OCI-LY7 (cell line): Measurements from ENCODE around the gene IL17REL. TPM values are rescaled to one million over a fixed set of nuclear protein-coding genes. Genes with fewer than 3 reads are reported as not detected.
A peak's percentile ranks its signal among the peaks of the same experiment; 100 is the strongest.

Experiments used
- BruUV-seq: library from RNA; stranded (reverse); fragments of 400-500 nt; replicated peaks from 2 replicates; lab custom pipeline; 2021; lab: Mats Ljungman, UMichigan
- CTCF ChIA-PET: fragments of 300-600 bp; sonication (Branson Sonifier 250); formaldehyde crosslinking; loops from one replicate; lab custom pipeline; 2022; ENCODE audit warnings: antibody characterized with exemption; ENCODE audit not compliant: unreplicated experiment; lab: Charles Lee
- POLR2A ChIA-PET: fragments of 300-600 bp; sonication (Branson Sonifier 250); formaldehyde crosslinking; loops from one replicate; lab custom pipeline; 2022; ENCODE audit warnings: antibody characterized with exemption; lab: Charles Lee
- DNase-seq: peaks from one replicate; pipeline ENCODE4 v3.0.0-alpha.2; 2015; ENCODE audit warnings: low spot score
- H2AFZ ChIP-seq: fragments of 200-600 bp; sonication (generic), shearing (Covaris generic); 2 replicates; pipeline ENCODE4 v1.6.1; 2014; ENCODE audit warnings: mild to moderate bottlenecking, antibody characterized with exemption, low read length, moderate library complexity
- H3K27ac ChIP-seq: fragments of 200-600 bp; sonication (generic); 2 replicates; pipeline ENCODE4 v1.5.1; 2014; ENCODE audit warnings: mixed run types, low read depth, mild to moderate bottlenecking, moderate library complexity, low read length, inconsistent platforms; ENCODE audit not compliant: poor library complexity, severe bottlenecking
- H3K36me3 ChIP-seq: fragments of 200-600 bp; sonication (generic); 2 replicates; pipeline ENCODE4 v1.6.1; 2014; ENCODE audit warnings: mild to moderate bottlenecking, antibody characterized with exemption, low read length, moderate library complexity, mixed read lengths; ENCODE audit not compliant: insufficient read depth
- H3K4me1 ChIP-seq: fragments of 200-600 bp; sonication (generic); 2 replicates; pipeline ENCODE4 v1.5.1; 2014; ENCODE audit warnings: mild to moderate bottlenecking, low read length; ENCODE audit not compliant: insufficient read depth, poor library complexity, severe bottlenecking
- H3K4me2 ChIP-seq: fragments of 200-600 bp; sonication (generic); 2 replicates; pipeline ENCODE4 v1.6.1; 2014; ENCODE audit warnings: mild to moderate bottlenecking, low read length
- H3K4me3 ChIP-seq: fragments of 200-600 bp; sonication (generic); 2 replicates; pipeline ENCODE4 v1.5.1; 2014; ENCODE audit warnings: mild to moderate bottlenecking, low read depth, low read length; ENCODE audit not compliant: poor library complexity, severe bottlenecking
- H3K79me2 ChIP-seq: fragments of 200-600 bp; sonication (generic); 2 replicates; pipeline ENCODE4 v1.6.1; 2016; ENCODE audit warnings: low read depth, mild to moderate bottlenecking, low read length, moderate library complexity, mixed read lengths; ENCODE audit not compliant: insufficient read depth
- H3K9me2 ChIP-seq: fragments of 200-600 bp; sonication (generic); 2 replicates; pipeline ENCODE4 v1.6.1; 2016; ENCODE audit warnings: mild to moderate bottlenecking, low read length, mixed read lengths; ENCODE audit not compliant: insufficient read depth
- H3K9me3 ChIP-seq: fragments of 200-600 bp; sonication (generic); 2 replicates; pipeline ENCODE4 v1.6.1; 2014; ENCODE audit warnings: mild to moderate bottlenecking, mixed run types, low read length, mixed read lengths
- H4K20me1 ChIP-seq: fragments of 200-600 bp; sonication (generic); 2 replicates; pipeline ENCODE4 v1.6.1; 2014; ENCODE audit warnings: mild to moderate bottlenecking, antibody characterized with exemption, low read length, moderate library complexity, mixed read lengths; ENCODE audit not compliant: insufficient read depth
- EZH2phosphoT487 ChIP-seq: fragments of 200-600 bp; sonication (generic); IDR thresholded peaks from 2 replicates; pipeline ENCODE4 v1.6.1; 2018; ENCODE audit warnings: low read depth, borderline replicate concordance, mild to moderate bottlenecking, mixed run types, antibody characterized with exemption, low read length, moderate library complexity, mixed read lengths
- intact Hi-C: fragments of 100-400 bp; cut with micrococcal nuclease; formaldehyde crosslinking; loops from one replicate; pipeline ENCODE4 v1.10.0; 2022; ENCODE audit not compliant: unreplicated experiment
- total RNA-seq, 2 experiments: library from RNA; depleted of rRNA in 1 of 2; stranded (reverse); fragments of >200 nt in 1 of 2; shearing (Covaris generic) in 1 of 2; gene quantifications; 2 replicates each; pipeline ENCODE4 v1.2.3, GENCODE V29; 2014 to 2022
- TF ChIP-seq, protein P1 (sequence below): fragments of 200-600 bp; sonication (generic); conservative IDR thresholded peaks from 2 replicates; pipeline ENCODE4 v1.5.1; 2014; ENCODE audit warnings: mild to moderate bottlenecking, antibody characterized with exemption, low read length, moderate library complexity, mixed read lengths

IL17REL gene
- total RNA-seq, 2 experiments from 2014 or later: 0.03 TPM; not detected in 1

DNA sequence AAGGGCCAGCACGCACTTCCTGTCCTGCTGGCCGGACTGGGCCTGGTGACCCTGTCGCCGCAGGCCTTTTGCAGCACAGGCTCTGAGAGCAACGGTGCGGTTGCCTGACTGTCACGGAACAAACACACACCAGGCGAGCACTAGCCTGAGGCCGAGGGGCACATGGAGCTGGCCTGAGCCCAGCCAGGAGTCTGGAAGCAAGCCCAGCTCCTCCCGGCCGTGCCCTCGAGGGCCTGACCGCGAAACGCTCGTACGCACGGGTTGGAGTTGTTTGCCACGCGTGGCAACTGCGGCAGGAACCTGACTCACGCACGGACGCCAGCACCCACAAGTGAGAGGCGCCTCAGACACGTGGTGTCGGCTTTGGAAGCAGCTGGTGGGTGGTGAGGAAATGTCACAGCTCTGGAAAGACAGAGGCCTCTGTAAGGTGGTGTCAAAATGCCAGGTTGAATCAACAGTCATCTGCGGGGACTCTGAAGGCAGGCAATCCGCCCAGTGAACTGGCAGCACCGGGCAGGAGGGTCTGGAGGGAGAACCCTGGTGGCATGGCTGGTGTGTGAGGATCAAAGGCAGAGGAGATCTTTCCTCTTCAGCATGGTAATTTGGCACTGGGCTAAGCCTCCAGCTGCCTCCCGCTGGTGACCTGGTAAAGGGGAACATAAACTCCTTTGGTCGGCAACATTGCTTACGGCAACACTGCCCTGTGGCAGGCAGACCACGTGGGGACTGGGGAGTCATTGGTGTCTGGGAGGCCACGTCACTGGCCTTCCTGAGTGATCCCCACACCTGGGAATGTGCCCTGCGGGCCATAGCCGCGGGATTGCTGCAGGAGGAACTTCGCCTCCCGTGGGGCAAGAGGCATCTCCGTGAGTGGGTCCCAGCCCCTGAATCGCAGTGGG, 15.3 kb upstream of the IL17REL start:
- intact Hi-C loops: no loop called here
- Histone ChIP-seq H4K20me1 (no peaks in the 10 kb centered on the region), H3K27ac (no peak overlapping the region), H3K4me3 (no peak overlapping the region), H3K79me2 (no peaks in the 10 kb centered on the region), H3K36me3 (no peaks in the 10 kb centered on the region), H3K9me3 (no peaks in the 10 kb centered on the region), H3K4me1 (peaks cover 7% of the 10 kb centered on the region), H2AFZ (no peak overlapping the region), H3K9me2 (no peaks in the 10 kb centered on the region), H3K4me2 (no peak overlapping the region)
- ChIA-PET CTCF (no interaction called here), POLR2A (no interaction called here)
- TF ChIP-seq, protein P1, sequence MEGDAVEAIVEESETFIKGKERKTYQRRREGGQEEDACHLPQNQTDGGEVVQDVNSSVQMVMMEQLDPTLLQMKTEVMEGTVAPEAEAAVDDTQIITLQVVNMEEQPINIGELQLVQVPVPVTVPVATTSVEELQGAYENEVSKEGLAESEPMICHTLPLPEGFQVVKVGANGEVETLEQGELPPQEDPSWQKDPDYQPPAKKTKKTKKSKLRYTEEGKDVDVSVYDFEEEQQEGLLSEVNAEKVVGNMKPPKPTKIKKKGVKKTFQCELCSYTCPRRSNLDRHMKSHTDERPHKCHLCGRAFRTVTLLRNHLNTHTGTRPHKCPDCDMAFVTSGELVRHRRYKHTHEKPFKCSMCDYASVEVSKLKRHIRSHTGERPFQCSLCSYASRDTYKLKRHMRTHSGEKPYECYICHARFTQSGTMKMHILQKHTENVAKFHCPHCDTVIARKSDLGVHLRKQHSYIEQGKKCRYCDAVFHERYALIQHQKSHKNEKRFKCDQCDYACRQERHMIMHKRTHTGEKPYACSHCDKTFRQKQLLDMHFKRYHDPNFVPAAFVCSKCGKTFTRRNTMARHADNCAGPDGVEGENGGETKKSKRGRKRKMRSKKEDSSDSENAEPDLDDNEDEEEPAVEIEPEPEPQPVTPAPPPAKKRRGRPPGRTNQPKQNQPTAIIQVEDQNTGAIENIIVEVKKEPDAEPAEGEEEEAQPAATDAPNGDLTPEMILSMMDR: no peak
- no peak for TF ChIP-seq EZH2phosphoT487
- DNase-seq: peak; percentile 9
- BruUV-seq: no TSS peak

DNA sequence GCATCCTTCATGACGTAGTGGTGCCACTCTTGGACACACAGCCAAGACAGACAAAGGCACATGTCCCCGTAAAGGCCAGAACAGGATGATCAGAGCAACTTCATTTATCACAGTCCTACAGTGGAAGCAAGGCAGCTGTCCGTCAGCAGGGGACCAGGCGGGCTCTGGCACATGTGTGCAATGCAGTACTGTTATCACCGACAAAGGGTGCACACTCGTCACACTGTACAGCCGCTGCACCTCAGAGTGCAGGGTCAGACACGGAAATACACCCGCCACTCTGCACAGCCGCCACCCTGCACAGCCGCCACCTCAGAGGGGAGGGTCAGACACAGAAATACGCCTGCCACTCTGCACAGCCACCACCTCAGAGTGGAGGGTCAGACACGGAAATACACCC, 13.4 kb upstream of the IL17REL start:
- intact Hi-C loops: no loop called here
- POLR2A ChIA-PET: no interaction called here

More for the DNA sequence above, 13.4 kb upstream of the IL17REL start:
- TF ChIP-seq, protein P1: no peak
- TF ChIP-seq EZH2phosphoT487: no peak
- Histone ChIP-seq H3K36me3 (no peaks in the 10 kb centered on the region), H2AFZ (no peak overlapping the region), H4K20me1 (no peaks in the 10 kb centered on the region), H3K27ac (no peak overlapping the region), H3K4me1 (peaks cover 7% of the 10 kb centered on the region), H3K79me2 (no peaks in the 10 kb centered on the region), H3K4me3 (no peak overlapping the region), H3K9me3 (no peaks in the 10 kb centered on the region), H3K4me2 (no peak overlapping the region), H3K9me2 (no peaks in the 10 kb centered on the region)
- CTCF ChIA-PET: no interaction called here
- no peak for DNase-seq
- no TSS peak for BruUV-seq
